ENCODE results near the gene CDRT4. TPM values are rescaled to one million over a fixed set of nuclear protein-coding genes. Genes with fewer than 3 reads are reported as not detected.
A peak's percentile ranks its signal among the peaks of the same experiment; 100 is the strongest.

The CDRT4 gene
- total RNA-seq, 1 donor from 2014 or later: 9.1 TPM

DNA sequence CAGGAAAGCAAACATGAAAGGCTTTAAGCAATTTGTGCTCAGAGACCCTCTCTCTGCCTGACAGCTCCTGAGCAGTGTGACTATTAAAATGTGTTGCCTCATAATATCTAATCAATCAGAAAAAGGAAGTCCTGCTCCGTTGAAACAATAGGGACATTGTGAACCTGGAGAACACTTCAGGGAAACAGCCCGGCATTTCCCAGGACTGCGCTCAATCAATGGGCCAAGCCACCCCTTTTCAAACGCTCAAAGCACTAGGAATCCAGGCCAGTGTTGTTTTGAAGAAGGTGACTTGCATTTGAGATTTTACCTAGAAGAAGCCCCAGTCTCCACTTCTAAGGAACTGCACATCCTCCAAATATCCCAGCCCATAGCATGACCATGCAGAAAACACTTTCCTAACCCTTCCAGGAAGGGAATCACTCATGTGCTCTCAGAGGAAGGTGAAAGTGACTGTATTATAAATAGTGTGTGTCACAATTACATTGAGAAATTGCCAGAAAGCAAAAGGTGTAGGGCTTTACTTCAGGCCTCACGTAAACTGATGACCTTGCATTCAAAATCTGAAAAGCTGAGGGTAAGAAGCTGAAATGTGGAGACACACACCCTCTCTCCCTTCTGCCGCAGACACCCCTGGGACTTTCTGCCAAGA, 19.4 kb downstream of the CDRT4 start:
- TF ChIP-seq, protein P1, sequence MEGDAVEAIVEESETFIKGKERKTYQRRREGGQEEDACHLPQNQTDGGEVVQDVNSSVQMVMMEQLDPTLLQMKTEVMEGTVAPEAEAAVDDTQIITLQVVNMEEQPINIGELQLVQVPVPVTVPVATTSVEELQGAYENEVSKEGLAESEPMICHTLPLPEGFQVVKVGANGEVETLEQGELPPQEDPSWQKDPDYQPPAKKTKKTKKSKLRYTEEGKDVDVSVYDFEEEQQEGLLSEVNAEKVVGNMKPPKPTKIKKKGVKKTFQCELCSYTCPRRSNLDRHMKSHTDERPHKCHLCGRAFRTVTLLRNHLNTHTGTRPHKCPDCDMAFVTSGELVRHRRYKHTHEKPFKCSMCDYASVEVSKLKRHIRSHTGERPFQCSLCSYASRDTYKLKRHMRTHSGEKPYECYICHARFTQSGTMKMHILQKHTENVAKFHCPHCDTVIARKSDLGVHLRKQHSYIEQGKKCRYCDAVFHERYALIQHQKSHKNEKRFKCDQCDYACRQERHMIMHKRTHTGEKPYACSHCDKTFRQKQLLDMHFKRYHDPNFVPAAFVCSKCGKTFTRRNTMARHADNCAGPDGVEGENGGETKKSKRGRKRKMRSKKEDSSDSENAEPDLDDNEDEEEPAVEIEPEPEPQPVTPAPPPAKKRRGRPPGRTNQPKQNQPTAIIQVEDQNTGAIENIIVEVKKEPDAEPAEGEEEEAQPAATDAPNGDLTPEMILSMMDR (IDR thresholded peaks at IDR 0.05): no peak
- no peaks in the 10 kb centered on the region for H3K9me3 Mint-ChIP-seq (ENCODE audit: low read depth)
- no peaks in the 10 kb centered on the region for H3K4me1 Mint-ChIP-seq (ENCODE audit: low read depth)
- DNase-seq (ENCODE audit: low spot score): no peak
- H3K36me3 Mint-ChIP-seq (ENCODE audit: low read depth): peaks cover 4% of the 10 kb centered on the region
- H3K27me3 Mint-ChIP-seq (ENCODE audit: low read depth): no peaks in the 10 kb centered on the region
- no peak overlapping the region for H3K27ac Mint-ChIP-seq (ENCODE audit: unreplicated experiment)
- no peak overlapping the region for H3K4me3 Mint-ChIP-seq (ENCODE audit: unreplicated experiment)

DNA sequence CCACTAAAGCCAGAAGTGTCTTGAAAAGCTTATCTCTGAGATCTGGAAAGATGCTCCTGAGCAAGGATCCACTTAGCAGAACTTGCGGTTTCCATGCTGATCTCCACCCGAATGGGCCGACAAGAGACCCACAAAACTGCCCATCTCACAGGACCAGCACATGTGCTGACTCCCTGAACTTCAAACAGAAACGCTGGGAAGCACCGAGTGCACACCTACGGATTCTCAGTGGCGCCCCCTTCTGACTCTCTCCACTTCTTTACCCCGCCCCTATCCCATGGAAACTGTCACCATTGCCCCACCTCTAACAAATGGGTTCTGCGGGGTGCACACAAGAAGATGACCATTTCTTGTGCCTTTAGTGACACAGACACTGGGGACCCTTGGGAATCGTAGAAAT, 21.4 kb downstream of the CDRT4 start:
- Mint-ChIP-seq H3K27ac (ENCODE audit: unreplicated experiment) (no peak overlapping the region), H3K36me3 (ENCODE audit: low read depth) (peaks cover 4% of the 10 kb centered on the region), H3K9me3 (ENCODE audit: low read depth) (no peaks in the 10 kb centered on the region), H3K4me1 (ENCODE audit: low read depth) (no peaks in the 10 kb centered on the region), H3K4me3 (ENCODE audit: unreplicated experiment) (no peak overlapping the region), H3K27me3 (ENCODE audit: low read depth) (no peaks in the 10 kb centered on the region)
- TF ChIP-seq, protein P1 (IDR thresholded peaks at IDR 0.05): peak; percentile 47
- no peak for DNase-seq (ENCODE audit: low spot score)

DNA sequence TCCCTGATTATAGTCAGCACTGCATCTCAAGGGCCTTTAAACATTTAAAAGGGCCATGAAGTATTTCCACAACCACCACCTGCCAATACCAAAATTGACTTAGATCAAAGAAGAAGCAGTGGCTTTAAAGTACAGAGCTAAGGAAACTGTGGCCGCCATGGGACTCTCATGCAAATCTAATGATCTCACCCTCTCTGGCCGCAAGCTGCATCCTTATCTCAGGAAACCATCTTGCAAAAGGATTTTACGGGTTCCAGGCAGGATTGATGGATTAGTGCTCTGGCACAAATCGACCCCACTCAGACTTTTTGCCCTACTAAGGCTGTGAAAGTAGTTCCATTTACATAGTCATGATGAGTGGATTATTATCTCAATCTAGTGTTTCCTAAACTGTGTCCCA, 22.6 kb downstream of the CDRT4 start:
- Mint-ChIP-seq H3K9me3 (ENCODE audit: low read depth) (peaks cover 2% of the 10 kb centered on the region), H3K4me3 (ENCODE audit: unreplicated experiment) (no peak overlapping the region), H3K36me3 (ENCODE audit: low read depth) (peaks cover 7% of the 10 kb centered on the region), H3K27me3 (ENCODE audit: low read depth) (no peaks in the 10 kb centered on the region), H3K4me1 (ENCODE audit: low read depth) (no peaks in the 10 kb centered on the region), H3K27ac (ENCODE audit: unreplicated experiment) (no peak overlapping the region)
- DNase-seq (ENCODE audit: low spot score): no peak
- TF ChIP-seq, protein P1 (IDR thresholded peaks at IDR 0.05): no peak

DNA sequence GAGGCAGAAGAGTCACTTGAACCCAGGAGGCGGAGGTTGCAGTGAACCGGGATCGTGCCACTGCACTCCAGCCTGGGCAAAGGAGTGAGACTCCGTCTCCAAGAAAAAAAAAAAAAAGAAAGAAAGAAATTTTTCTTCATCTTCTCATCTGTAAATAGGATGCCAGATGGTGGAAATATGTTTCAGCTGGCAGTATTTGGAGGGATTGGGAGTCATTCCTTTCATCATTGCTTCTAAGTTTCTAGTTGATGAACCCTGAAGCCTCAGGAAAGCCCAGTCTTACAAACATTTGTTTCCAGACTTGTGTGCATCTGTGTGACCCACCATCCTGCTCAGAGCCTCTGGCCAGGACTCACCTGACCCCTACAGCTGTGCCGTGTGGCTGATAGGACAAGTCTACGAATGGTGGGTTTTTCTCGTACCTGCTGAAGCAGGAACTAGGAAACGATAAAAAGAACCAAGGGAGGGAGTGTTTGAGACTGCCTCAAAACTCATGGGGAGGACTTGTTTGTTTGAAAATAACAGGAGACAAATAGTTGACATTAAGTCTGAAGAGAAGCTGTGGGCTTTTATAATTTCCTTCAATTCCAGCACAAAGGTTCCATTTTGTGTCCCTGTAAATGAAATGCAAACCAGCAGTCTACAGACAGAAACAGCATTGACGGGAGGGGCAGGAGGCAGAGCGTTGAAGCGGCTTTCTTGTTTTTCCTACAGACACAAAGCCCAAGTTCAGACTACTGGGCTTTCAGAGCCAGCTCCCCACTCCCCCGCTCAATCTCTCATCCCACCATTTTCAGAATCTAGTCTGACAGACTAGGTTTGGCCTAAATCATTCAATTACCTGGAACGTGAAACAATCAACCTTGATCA, 24.9 kb downstream of the CDRT4 start:
- DNase-seq (ENCODE audit: low spot score): no peak
- Mint-ChIP-seq H3K36me3 (ENCODE audit: low read depth) (peaks cover 4% of the 10 kb centered on the region), H3K27ac (ENCODE audit: unreplicated experiment) (no peak overlapping the region), H3K9me3 (ENCODE audit: low read depth) (peaks cover 2% of the 10 kb centered on the region), H3K27me3 (ENCODE audit: low read depth) (no peaks in the 10 kb centered on the region), H3K4me3 (ENCODE audit: unreplicated experiment) (no peak overlapping the region), H3K4me1 (ENCODE audit: low read depth) (no peaks in the 10 kb centered on the region)
- TF ChIP-seq, protein P1 (IDR thresholded peaks at IDR 0.05): no peak

DNA sequence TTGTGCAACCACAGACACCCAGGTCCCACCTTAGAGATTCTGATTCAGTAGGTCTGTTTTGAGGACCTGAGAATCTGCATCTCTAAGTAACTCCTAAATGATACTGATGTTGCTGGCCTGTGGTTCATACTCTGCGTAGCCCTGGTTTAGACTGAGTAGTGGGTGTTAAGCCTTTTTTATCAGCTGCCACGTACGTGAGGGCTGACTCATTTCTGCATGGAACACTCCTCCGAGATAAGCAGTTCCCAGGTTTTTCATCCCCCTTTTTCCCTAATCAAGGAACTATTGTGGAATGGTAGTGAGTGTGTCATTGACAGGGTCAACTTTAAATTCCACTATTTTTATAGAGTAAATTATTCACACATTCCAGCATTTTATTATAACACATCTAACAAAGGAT, 26.1 kb downstream of the CDRT4 start:
- Mint-ChIP-seq H3K27me3 (ENCODE audit: low read depth) (no peaks in the 10 kb centered on the region), H3K9me3 (ENCODE audit: low read depth) (peaks cover 2% of the 10 kb centered on the region), H3K27ac (ENCODE audit: unreplicated experiment) (no peak overlapping the region), H3K4me3 (ENCODE audit: unreplicated experiment) (no peak overlapping the region), H3K4me1 (ENCODE audit: low read depth) (no peaks in the 10 kb centered on the region), H3K36me3 (ENCODE audit: low read depth) (peaks cover 4% of the 10 kb centered on the region)
- TF ChIP-seq, protein P1 (IDR thresholded peaks at IDR 0.05): no peak
- no peak for DNase-seq (ENCODE audit: low spot score)

All from chondrocyte (in vitro differentiated cells).